Gastrocnemius medialis (tissue), 4 donors: ENCODE data around the gene KRT17.

Source experiments
- CTCF ChIP-seq, 5 experiments: fragments of 450-650 bp in 3 of 5; fragments of 200-600 bp in 2 of 5; sonication (generic) in 2 of 5; IDR thresholded peaks in 4 of 5; conservative IDR thresholded peaks in 1 of 5; 1 replicate in 4 of 5; 2 replicates in 1 of 5; pipeline ENCODE4 v1.5.1; 2016 to 2019; ENCODE audit warnings: antibody characterized with exemption in 5 of 5, mild to moderate bottlenecking in 3 of 5, moderate library complexity in 3 of 5
- POLR2A ChIP-seq, 2 donors: fragments of 450-650 bp; IDR thresholded peaks; one replicate each; pipeline ENCODE4 v1.6.1; 2017; ENCODE audit warnings: antibody characterized with exemption in 2 of 2, mild to moderate bottlenecking in 2 of 2, moderate library complexity in 2 of 2

DNA sequence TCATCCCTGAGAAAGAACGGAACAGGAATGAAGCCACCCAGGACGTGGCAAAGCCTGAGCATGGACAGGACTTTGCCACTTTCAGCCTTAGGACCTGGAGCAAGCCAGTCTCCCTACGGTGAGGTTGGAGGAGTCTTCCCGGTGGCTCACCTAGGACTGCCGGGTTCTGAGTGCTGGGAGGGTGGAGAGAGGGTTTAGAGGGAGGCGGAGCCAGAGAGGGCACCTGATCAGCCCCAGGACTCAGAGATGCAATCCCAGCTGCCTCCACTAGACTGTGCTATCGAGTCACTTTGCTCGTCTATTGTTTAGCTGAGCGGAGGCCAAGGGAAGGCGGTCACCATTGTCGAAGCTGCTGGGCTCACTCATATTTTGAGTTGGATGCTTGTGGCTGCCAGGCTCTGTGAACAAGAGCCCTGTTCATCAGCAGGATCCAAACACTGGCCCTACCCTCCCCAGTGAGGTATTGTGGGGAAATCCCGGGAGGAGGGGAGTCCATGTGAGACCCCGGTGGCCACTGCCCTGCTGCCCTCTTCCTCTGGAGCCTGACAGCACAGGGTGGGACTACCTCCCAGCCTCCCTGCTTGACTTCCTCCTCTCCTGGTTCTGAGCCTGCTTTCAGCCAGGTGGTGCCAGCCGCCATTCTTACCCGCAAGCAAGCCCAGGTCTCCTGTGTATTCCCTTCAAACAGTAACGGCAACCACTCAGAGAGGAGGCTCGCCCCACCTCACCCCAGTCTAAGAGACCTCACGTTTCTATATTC is 44.7 kb downstream of the KRT17 start:
- TF ChIP-seq CTCF (IDR thresholded peaks at IDR 0.05 in 4 of 5, conservative IDR thresholded peaks at IDR 0.05 in 1 of 5) (peak; percentile 26 to 57 (median 37)), POLR2A (IDR thresholded peaks at IDR 0.05) (no peak)
